Measurements from ENCODE around the gene HIF1A.

DNA sequence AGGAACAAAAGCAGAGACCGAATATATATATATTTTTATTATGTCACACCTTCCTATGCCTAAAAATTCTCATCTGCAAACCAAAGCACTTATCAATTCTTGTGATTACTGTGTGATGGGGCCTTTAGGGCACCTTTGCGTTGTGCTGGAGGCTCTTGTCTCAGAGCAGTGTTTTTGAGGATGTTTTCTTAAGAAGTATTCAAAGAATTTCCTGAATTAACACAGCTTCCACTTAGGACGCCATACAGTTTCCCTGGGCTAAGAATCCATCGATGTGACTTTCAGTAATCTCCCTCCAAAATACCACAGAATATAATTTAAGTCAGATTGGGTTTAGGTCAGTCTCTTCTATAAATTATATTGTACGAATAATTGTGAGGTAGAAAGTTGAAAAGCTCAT, 22.0 kb upstream of the HIF1A start:
- TF ChIP-seq, protein P1, sequence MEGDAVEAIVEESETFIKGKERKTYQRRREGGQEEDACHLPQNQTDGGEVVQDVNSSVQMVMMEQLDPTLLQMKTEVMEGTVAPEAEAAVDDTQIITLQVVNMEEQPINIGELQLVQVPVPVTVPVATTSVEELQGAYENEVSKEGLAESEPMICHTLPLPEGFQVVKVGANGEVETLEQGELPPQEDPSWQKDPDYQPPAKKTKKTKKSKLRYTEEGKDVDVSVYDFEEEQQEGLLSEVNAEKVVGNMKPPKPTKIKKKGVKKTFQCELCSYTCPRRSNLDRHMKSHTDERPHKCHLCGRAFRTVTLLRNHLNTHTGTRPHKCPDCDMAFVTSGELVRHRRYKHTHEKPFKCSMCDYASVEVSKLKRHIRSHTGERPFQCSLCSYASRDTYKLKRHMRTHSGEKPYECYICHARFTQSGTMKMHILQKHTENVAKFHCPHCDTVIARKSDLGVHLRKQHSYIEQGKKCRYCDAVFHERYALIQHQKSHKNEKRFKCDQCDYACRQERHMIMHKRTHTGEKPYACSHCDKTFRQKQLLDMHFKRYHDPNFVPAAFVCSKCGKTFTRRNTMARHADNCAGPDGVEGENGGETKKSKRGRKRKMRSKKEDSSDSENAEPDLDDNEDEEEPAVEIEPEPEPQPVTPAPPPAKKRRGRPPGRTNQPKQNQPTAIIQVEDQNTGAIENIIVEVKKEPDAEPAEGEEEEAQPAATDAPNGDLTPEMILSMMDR (IDR thresholded peaks at IDR 0.05; ENCODE audit: low read depth, low read length): no peak
- TF ChIP-seq EZH2phosphoT487 (IDR thresholded peaks at IDR 0.05; ENCODE audit: low read depth): no peak

Data from OCI-LY3 (cell line).